Neural crest cell (in vitro differentiated cells): ENCODE data around the gene CSKMT. TPM values are rescaled to one million over a fixed set of nuclear protein-coding genes. Genes with fewer than 3 reads are reported as not detected.
"Not testable (repeated sequence)": the region's sequence is repeated elsewhere in the genome, so short reads cannot be mapped to it uniquely, and the experiment has no call there.

Experiments used
- DNase-seq: peaks from one replicate; pipeline ENCODE4 v3.0.0; 2021; ENCODE audit warnings: low read depth, mixed read lengths, low spot score
- H3K27ac Mint-ChIP-seq: one replicate; pipeline ENCODE4 v1.8.0; 2021; ENCODE audit warnings: mild to moderate bottlenecking, mixed read lengths; ENCODE audit not compliant: unreplicated experiment
- H3K27me3 Mint-ChIP-seq: 2 replicates; pipeline ENCODE4 v1.8.0; 2021; ENCODE audit warnings: low read depth, mild to moderate bottlenecking, mixed read lengths
- H3K36me3 Mint-ChIP-seq: 2 replicates; pipeline ENCODE4 v1.8.0; 2021; ENCODE audit warnings: low read depth, mild to moderate bottlenecking, mixed read lengths
- H3K4me1 Mint-ChIP-seq: 2 replicates; pipeline ENCODE4 v1.8.0; 2021; ENCODE audit warnings: mixed read lengths
- H3K4me3 Mint-ChIP-seq: one replicate; pipeline ENCODE4 v1.8.0; 2021; ENCODE audit warnings: mild to moderate bottlenecking, mixed read lengths
- H3K9me3 Mint-ChIP-seq: 2 replicates; pipeline ENCODE4 v1.8.0; 2021; ENCODE audit warnings: mixed read lengths
- CTCF ChIP-seq: fragments of 200-600 bp; sonication (generic); conservative IDR thresholded peaks from 2 replicates; pipeline ENCODE4 v1.5.0; 2021; ENCODE audit warnings: antibody characterized with exemption, mild to moderate bottlenecking
- total RNA-seq: library from RNA; stranded (reverse); gene quantifications from 2 replicates; pipeline ENCODE4 v1.2.1, GENCODE V29; 2021

Gene CSKMT
- total RNA-seq, 1 donor from 2014 or later = 57.0 TPM

GRCh38 chr11:62702246-62702645, 37.1 kb downstream of the CSKMT start:
- DNase-seq = no peak
- peak overlapping the region; percentile 78 for H3K27ac Mint-ChIP-seq
- peak overlapping the region; percentile 66 for H3K4me3 Mint-ChIP-seq
- peaks cover 5% of the 10 kb centered on the region for H3K27me3 Mint-ChIP-seq
- H3K4me1 Mint-ChIP-seq = peaks cover 20% of the 10 kb centered on the region
- peaks cover 15% of the 10 kb centered on the region for H3K36me3 Mint-ChIP-seq
- TF ChIP-seq CTCF = no peak
- H3K9me3 Mint-ChIP-seq = no peaks in the 10 kb centered on the region

- DNase-seq, H3K9me3 Mint-ChIP-seq, H3K27me3 Mint-ChIP-seq, H3K27ac Mint-ChIP-seq: not testable (repeated sequence)
- H3K4me3 Mint-ChIP-seq = peak overlapping the region; percentile 34
- peaks cover 12% of the 10 kb centered on the region for H3K36me3 Mint-ChIP-seq
- H3K4me1 Mint-ChIP-seq = peaks cover 33% of the 10 kb centered on the region
These were observed 38.8 kb downstream of the CSKMT start for GRCh38 chr11:62703921-62704320.

GRCh38 chr11:62705413-62705812, 40.3 kb downstream of the CSKMT start:
- Mint-ChIP-seq H3K4me3 (peak overlapping the region; percentile 93), H3K4me1 (peaks cover 48% of the 10 kb centered on the region), H3K27ac (peak overlapping the region; percentile 95), H3K9me3 (no peaks in the 10 kb centered on the region), H3K27me3 (peaks cover 10% of the 10 kb centered on the region), H3K36me3 (peaks cover 12% of the 10 kb centered on the region)
- DNase-seq = no peak
- no peak for TF ChIP-seq CTCF

GRCh38 chr11:62705880-62706849, 41.1 kb downstream of the CSKMT start:
- peaks cover 10% of the 10 kb centered on the region for H3K27me3 Mint-ChIP-seq
- H3K9me3 Mint-ChIP-seq = no peaks in the 10 kb centered on the region
- TF ChIP-seq CTCF = no peak
- DNase-seq = peak; percentile 90
- H3K36me3 Mint-ChIP-seq = peaks cover 12% of the 10 kb centered on the region
- peaks cover 51% of the 10 kb centered on the region for H3K4me1 Mint-ChIP-seq
- H3K27ac Mint-ChIP-seq = peak overlapping the region; percentile 98
- H3K4me3 Mint-ChIP-seq = peak overlapping the region; percentile 93

- peaks cover 51% of the 10 kb centered on the region for H3K4me1 Mint-ChIP-seq
- no peak for TF ChIP-seq CTCF
- H3K9me3 Mint-ChIP-seq = no peaks in the 10 kb centered on the region
- no peak for DNase-seq
- H3K27me3 Mint-ChIP-seq = peaks cover 10% of the 10 kb centered on the region
- H3K4me3 Mint-ChIP-seq = peak overlapping the region; percentile 92
- peaks cover 11% of the 10 kb centered on the region for H3K36me3 Mint-ChIP-seq
- peak overlapping the region; percentile 98 for H3K27ac Mint-ChIP-seq
These were observed 41.7 kb downstream of the CSKMT start for GRCh38 chr11:62706850-62707247.

- TF ChIP-seq CTCF = no peak
- H3K36me3 Mint-ChIP-seq = peaks cover 12% of the 10 kb centered on the region
- peak; percentile 84 for DNase-seq
- H3K9me3 Mint-ChIP-seq = no peaks in the 10 kb centered on the region
- H3K27me3 Mint-ChIP-seq = peaks cover 10% of the 10 kb centered on the region
- peak within 1 kb of the TSS; percentile 92 for H3K4me3 Mint-ChIP-seq
- peaks cover 51% of the 10 kb centered on the region for H3K4me1 Mint-ChIP-seq
- peak within 1 kb of the TSS; percentile 98 for H3K27ac Mint-ChIP-seq
These were observed 42.3 kb downstream of the CSKMT start, which contains the start of the genes BSCL2 and GNG3 for GRCh38 chr11:62707277-62707861. Gene BSCL2, minus strand, starts transcription at chr11:62707424. Its CDS starts 229 bp downstream, at chr11:62707195. Gene GNG3, plus strand, starts transcription at chr11:62707676. Its CDS starts 620 bp downstream, at chr11:62708296.
